Measurements from ENCODE around the gene AASDH. TPM values are rescaled to one million over a fixed set of nuclear protein-coding genes. Genes with fewer than 3 reads are reported as not detected.
"Not testable (repeated sequence)": the region's sequence is repeated elsewhere in the genome, so short reads cannot be mapped to it uniquely, and the experiment has no call there.

Gene AASDH
- total RNA-seq, 2 donors from 2014 or later: 12.8 to 18.5 TPM

DNA sequence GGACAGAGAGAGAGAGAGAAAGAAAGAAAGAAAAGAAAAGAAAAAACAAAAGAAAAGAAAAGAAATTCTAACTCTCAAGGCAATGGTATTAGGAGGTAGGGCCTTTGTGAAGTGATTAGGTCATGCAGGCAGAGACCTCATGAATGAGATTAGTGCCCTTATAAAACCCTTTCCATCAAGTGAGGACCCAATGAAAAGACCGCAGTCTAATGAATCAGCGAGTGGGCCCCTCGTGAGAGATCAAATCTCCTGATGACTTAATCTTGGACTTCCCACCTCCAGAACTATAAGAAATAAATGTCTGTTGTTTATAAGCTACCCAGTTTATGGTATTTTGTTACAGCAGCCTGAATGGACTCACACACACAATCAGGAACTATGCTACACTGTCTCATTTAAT lies 16.9 kb downstream of the AASDH start:
- H3K4me1 ChIP-seq (replicated peaks): no peaks in the 10 kb centered on the region
- TF ChIP-seq POLR2AphosphoS5 (IDR thresholded peaks at IDR 0.05) (no peak), CTCF (IDR thresholded peaks at IDR 0.05) (no peak), POLR2A (IDR thresholded peaks at IDR 0.05) (no peak)
- no peaks in the 10 kb centered on the region for H3K36me3 ChIP-seq
- intact Hi-C loops (cut with DNase I): no loop called here
- no peaks in the 10 kb centered on the region for H3K9me3 ChIP-seq
- DNase-seq (ENCODE audit: low spot score): no peak
- no peak overlapping the region for H3K4me3 ChIP-seq
- H3K27me3 ChIP-seq (replicated peaks; ENCODE audit: insufficient read depth): no peaks in the 10 kb centered on the region
- H3K27ac ChIP-seq: no peak overlapping the region
- WGBS: 89% methylated on average over 3 of the region's 3 CpGs

- H3K27me3 ChIP-seq (replicated peaks; ENCODE audit: insufficient read depth); intact Hi-C loops (cut with DNase I); H3K4me3 ChIP-seq; H3K27ac ChIP-seq; H3K36me3 ChIP-seq; H3K9me3 ChIP-seq; DNase-seq (ENCODE audit: low spot score); H3K4me1 ChIP-seq (replicated peaks): not testable (repeated sequence)
- whole genome bisulfite sequencing: 98% methylated on average over 11 of the region's 12 CpGs
Observed at GRCh38 chr4:56362981-56363380, 24.3 kb downstream of the AASDH start.

DNA sequence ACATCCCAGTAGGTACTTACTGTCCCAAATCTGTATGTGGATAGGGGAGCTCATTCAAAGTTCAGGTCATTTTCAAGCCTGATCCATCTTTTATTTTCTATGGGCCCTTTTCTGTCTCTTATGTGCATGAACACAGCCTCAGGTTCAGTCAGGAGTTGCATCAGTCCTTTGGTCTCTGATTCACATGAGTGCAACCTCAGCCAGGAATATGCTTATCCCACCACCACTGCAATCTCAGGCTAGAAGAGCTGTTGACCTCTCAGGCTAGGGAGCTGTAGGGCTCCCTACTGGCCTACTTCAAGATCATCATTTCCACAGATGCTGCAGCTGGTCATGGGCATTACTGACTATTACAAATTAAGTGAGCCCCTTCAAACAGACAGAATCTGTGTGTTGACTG lies 27.2 kb downstream of the AASDH start:
- Histone ChIP-seq H3K4me1 (replicated peaks) (no peaks in the 10 kb centered on the region), H3K27me3 (replicated peaks; ENCODE audit: insufficient read depth) (no peaks in the 10 kb centered on the region), H3K36me3 (no peaks in the 10 kb centered on the region), H3K4me3 (no peak overlapping the region), H3K9me3 (no peaks in the 10 kb centered on the region), H3K27ac (no peak overlapping the region)
- DNase-seq (ENCODE audit: low spot score): no peak
- intact Hi-C loops (cut with DNase I): no loop called here
- TF ChIP-seq POLR2AphosphoS5 (IDR thresholded peaks at IDR 0.05): no peak
- TF ChIP-seq POLR2A (IDR thresholded peaks at IDR 0.05): no peak
- no peak for TF ChIP-seq CTCF (IDR thresholded peaks at IDR 0.05)

GRCh38 chr4:56356650-56357049 lies 30.6 kb downstream of the AASDH start:
- H3K4me1 ChIP-seq (replicated peaks): no peaks in the 10 kb centered on the region
- 97% methylated on average over 9 of the region's 9 CpGs for WGBS
- intact Hi-C loops (cut with DNase I): no loop called here
- H3K4me3 ChIP-seq: no peak overlapping the region
- H3K27me3 ChIP-seq (replicated peaks; ENCODE audit: insufficient read depth): no peaks in the 10 kb centered on the region
- no peak for DNase-seq (ENCODE audit: low spot score)
- no peaks in the 10 kb centered on the region for H3K9me3 ChIP-seq
- no peak overlapping the region for H3K27ac ChIP-seq
- TF ChIP-seq POLR2A (IDR thresholded peaks at IDR 0.05) (no peak), CTCF (IDR thresholded peaks at IDR 0.05) (no peak)
- H3K36me3 ChIP-seq: no peaks in the 10 kb centered on the region

- Histone ChIP-seq H3K27me3 (replicated peaks; ENCODE audit: insufficient read depth) (no peaks in the 10 kb centered on the region), H3K4me3 (no peak overlapping the region), H3K27ac (no peak overlapping the region), H3K9me3 (no peaks in the 10 kb centered on the region), H3K36me3 (no peaks in the 10 kb centered on the region), H3K4me1 (replicated peaks) (no peaks in the 10 kb centered on the region)
- intact Hi-C loops (cut with DNase I): no loop called here
- TF ChIP-seq POLR2AphosphoS5 (IDR thresholded peaks at IDR 0.05): no peak
- DNase-seq (ENCODE audit: low spot score): no peak
- WGBS: 93% methylated on average over 3 of the region's 3 CpGs
Observed at GRCh38 chr4:56348576-56348975, 38.7 kb downstream of the AASDH start.

- DNase-seq (ENCODE audit: low spot score): no peak
- intact Hi-C loops (cut with DNase I): no loop called here
- TF ChIP-seq POLR2AphosphoS5 (IDR thresholded peaks at IDR 0.05): no peak
- TF ChIP-seq POLR2A (IDR thresholded peaks at IDR 0.05): no peak
- TF ChIP-seq CTCF (IDR thresholded peaks at IDR 0.05): no peak
- Histone ChIP-seq H3K27ac (no peak overlapping the region), H3K4me3 (no peak overlapping the region), H3K4me1 (replicated peaks) (no peaks in the 10 kb centered on the region), H3K27me3 (replicated peaks; ENCODE audit: insufficient read depth) (no peaks in the 10 kb centered on the region), H3K9me3 (no peaks in the 10 kb centered on the region), H3K36me3 (no peaks in the 10 kb centered on the region)
- WGBS: 96% methylated on average over 4 of the region's 4 CpGs
Observed at GRCh38 chr4:56345458-56345857, 41.8 kb downstream of the AASDH start.

All from prostate gland (tissue), 2 donors.